ENCODE results near the gene LAMC3.

LAMC3 gene

DNA sequence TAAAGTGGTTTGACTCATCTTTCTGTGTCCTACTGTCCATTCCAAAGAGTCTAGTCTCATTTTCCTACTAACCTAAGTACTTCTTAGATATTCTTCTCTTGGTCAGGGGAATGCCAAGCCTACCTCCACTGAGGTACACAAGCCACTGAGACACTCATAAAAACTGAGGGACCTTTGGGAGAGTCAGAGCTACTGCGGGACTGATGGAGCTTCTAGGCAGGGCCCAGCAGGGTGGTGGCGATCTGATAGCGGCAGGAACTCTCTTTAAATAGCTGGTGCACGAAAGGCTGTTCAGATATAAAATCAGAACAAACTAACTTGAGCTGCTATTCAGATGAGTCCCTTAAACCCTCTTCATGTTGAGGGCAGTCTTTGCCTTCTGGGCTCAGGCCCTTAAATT is 131.1 kb downstream of the LAMC3 start:
- DNase-seq (ENCODE audit: low read depth, low spot score), result no peak
- H3K4me3 ChIP-seq (ENCODE audit: low read depth, low read length), result no peak overlapping the region
- ChIA-PET CTCF (interaction anchor here (1.7 kb wide), 1 partner anchor 196 kb away, joined by 3 read pairs; no protein-coding TSS in a partner anchor), POLR2A (no interaction called here)
- TF ChIP-seq, protein P1, sequence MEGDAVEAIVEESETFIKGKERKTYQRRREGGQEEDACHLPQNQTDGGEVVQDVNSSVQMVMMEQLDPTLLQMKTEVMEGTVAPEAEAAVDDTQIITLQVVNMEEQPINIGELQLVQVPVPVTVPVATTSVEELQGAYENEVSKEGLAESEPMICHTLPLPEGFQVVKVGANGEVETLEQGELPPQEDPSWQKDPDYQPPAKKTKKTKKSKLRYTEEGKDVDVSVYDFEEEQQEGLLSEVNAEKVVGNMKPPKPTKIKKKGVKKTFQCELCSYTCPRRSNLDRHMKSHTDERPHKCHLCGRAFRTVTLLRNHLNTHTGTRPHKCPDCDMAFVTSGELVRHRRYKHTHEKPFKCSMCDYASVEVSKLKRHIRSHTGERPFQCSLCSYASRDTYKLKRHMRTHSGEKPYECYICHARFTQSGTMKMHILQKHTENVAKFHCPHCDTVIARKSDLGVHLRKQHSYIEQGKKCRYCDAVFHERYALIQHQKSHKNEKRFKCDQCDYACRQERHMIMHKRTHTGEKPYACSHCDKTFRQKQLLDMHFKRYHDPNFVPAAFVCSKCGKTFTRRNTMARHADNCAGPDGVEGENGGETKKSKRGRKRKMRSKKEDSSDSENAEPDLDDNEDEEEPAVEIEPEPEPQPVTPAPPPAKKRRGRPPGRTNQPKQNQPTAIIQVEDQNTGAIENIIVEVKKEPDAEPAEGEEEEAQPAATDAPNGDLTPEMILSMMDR (IDR thresholded peaks at IDR 0.05; ENCODE audit: insufficient read depth, low read length, missing control alignments), result no peak

DNA sequence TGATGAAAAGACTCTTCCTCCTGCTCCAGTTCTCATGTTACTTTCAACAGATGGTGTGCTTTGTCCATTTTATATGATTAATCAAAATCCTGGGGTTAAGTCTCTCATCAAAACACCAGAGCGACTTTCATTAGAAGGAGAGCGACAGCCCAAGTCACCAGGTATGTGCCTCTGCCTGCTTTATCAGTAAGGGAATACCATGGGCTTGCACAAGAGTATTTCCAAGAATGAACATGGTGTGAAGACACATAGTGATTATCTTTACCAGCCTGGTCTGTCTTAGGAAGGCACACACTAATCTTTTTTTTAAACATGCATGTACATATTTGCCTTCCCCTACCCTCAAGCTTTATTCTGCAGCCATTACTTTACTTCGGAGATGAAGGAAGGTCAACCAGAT is 131.6 kb downstream of the LAMC3 start:
- H3K4me3 ChIP-seq (ENCODE audit: low read depth, low read length), result no peak overlapping the region
- DNase-seq (ENCODE audit: low read depth, low spot score), result no peak
- TF ChIP-seq, protein P1 (IDR thresholded peaks at IDR 0.05; ENCODE audit: insufficient read depth, low read length, missing control alignments), result no peak
- ChIA-PET POLR2A (no interaction called here), CTCF (interaction anchor here (1.7 kb wide), 1 partner anchor 196 kb away, joined by 3 read pairs; no protein-coding TSS in a partner anchor)

DNA sequence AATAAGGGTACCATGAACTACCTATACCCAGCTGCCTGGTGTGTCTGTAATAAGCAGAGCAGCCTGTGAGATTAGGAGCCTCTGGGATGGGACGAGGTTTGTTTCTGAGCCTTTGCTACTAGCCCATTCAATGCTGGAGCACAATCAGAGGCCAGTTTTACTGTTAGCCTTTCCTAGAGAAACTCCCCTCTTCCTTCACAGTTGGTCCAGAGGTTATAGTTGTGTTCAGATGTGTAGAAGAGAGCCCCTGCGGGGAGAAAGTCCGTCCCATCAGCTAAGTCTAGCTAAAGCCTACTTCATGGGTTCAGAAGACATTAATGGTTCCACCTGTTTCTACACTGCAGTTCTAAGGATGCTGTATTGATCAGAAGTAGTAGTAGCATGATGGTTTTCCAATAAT is 133.2 kb downstream of the LAMC3 start:
- TF ChIP-seq, protein P1 (IDR thresholded peaks at IDR 0.05; ENCODE audit: insufficient read depth, low read length, missing control alignments), result no peak
- H3K4me3 ChIP-seq (ENCODE audit: low read depth, low read length), result no peak overlapping the region
- ChIA-PET CTCF (interaction anchor here (2.1 kb wide), 1 partner anchor 194 kb away, joined by 10 read pairs; no protein-coding TSS in a partner anchor), POLR2A (interaction anchor here (1.4 kb wide), 1 partner anchor 17 kb away, joined by 4 read pairs; the partner anchor contains the start of gene NUP214)
- no peak for DNase-seq (ENCODE audit: low read depth, low spot score)
